ENCODE data around the gene TRAFD1.

The TRAFD1 gene

GRCh38 chr12:112130441-112130998, 5.2 kb downstream of the TRAFD1 start:
- H3K4me3 ChIP-seq (ENCODE audit: low read length): peak overlapping the region; percentile 35
- peak; percentile 23 for DNase-seq (ENCODE audit: low read depth)
- no peak for TF ChIP-seq CTCF (conservative IDR thresholded peaks at IDR 0.05; ENCODE audit: low read length)

DNA sequence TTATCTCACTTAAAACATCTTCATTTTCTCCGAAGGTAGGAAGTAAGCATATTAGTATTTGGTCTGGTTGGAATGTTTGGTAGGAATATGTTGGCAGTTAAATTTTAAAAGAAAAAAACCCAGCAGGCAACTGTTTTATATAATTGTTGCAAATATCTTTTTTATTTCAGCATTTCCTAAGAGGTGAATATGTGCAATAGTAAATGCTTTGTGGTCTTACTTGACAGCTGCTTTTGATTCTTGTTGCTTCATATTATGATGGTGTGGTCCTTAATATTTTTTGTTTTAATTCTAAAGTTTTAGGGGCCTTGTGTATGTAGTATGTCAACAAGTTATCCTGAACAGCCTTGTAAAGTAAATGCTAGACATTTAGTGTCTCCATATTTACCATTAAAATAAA, 6.3 kb downstream of the TRAFD1 start:
- DNase-seq (ENCODE audit: low read depth): peak; percentile 62
- H3K4me3 ChIP-seq (ENCODE audit: low read length): no peak overlapping the region
- TF ChIP-seq CTCF (conservative IDR thresholded peaks at IDR 0.05; ENCODE audit: low read length): no peak

- no peak overlapping the region for H3K4me3 ChIP-seq (ENCODE audit: low read length)
- TF ChIP-seq CTCF (conservative IDR thresholded peaks at IDR 0.05; ENCODE audit: low read length): no peak
- DNase-seq (ENCODE audit: low read depth): no peak
Measured at GRCh38 chr12:112133418-112133817, 8.1 kb downstream of the TRAFD1 start.

GRCh38 chr12:112134731-112135130, 9.4 kb downstream of the TRAFD1 start:
- no peak for DNase-seq (ENCODE audit: low read depth)
- H3K4me3 ChIP-seq (ENCODE audit: low read length): no peak overlapping the region
- TF ChIP-seq CTCF (conservative IDR thresholded peaks at IDR 0.05; ENCODE audit: low read length): no peak

- no peak for DNase-seq (ENCODE audit: low read depth)
- TF ChIP-seq CTCF (conservative IDR thresholded peaks at IDR 0.05; ENCODE audit: low read length): no peak
- no peak overlapping the region for H3K4me3 ChIP-seq (ENCODE audit: low read length)
Measured at GRCh38 chr12:112140728-112141127, 15.4 kb downstream of the TRAFD1 start.

DNA sequence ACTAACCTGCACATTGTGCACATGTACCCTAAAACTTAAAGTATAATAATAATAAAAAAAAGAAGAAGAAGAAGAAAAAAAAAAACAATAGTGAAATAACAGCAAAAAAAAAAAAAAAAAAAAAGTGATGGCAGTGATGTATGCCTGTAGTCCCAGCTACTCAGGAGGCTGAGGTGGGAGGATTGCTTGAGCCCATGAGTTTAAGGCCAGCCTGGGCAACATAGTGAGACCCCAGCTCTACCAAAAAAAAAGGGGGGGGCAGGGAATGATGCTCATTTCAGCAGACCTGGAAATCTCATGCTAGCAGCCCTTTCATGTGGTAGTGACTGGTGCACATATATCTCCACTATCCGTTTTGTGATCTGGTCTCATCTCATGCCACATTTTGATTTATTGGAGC, 20.8 kb downstream of the TRAFD1 start:
- DNase-seq (ENCODE audit: low read depth): no peak
- TF ChIP-seq CTCF (conservative IDR thresholded peaks at IDR 0.05; ENCODE audit: low read length): no peak

GRCh38 chr12:112148031-112148513, 22.7 kb downstream of the TRAFD1 start:
- no peak for TF ChIP-seq CTCF (conservative IDR thresholded peaks at IDR 0.05; ENCODE audit: low read length)
- H3K4me3 ChIP-seq (ENCODE audit: low read length): no peak overlapping the region
- peak; percentile 69 for DNase-seq (ENCODE audit: low read depth)

More for the DNA sequence above, 20.8 kb downstream of the TRAFD1 start:
- H3K4me3 ChIP-seq (ENCODE audit: low read length): no peak overlapping the region

Data from AG10803 (cell line).